Activated naive CD8-positive, alpha-beta T cell treated with anti-CD3 and anti-CD28 coated beads for 36 hours (primary cell): ENCODE measurements around the gene NANOS2. TPM values are rescaled to one million over a fixed set of nuclear protein-coding genes. Genes with fewer than 3 reads are reported as not detected.
"Not testable (repeated sequence)": the region's sequence is repeated elsewhere in the genome, so short reads cannot be mapped to it uniquely, and the experiment has no call there.

Experiments used
- DNase-seq: peaks from one replicate; pipeline ENCODE4 v3.0.0; 2021
- H3K27ac Mint-ChIP-seq: one replicate; pipeline ENCODE4 v1.8.0; 2022; ENCODE audit warnings: mild to moderate bottlenecking, moderate library complexity, mixed read lengths
- H3K27me3 Mint-ChIP-seq: one replicate; pipeline ENCODE4 v1.8.0; 2022; ENCODE audit warnings: mild to moderate bottlenecking, mixed read lengths
- H3K36me3 Mint-ChIP-seq: one replicate; pipeline ENCODE4 v1.8.0; 2021; ENCODE audit warnings: mild to moderate bottlenecking, mixed read lengths
- H3K4me1 Mint-ChIP-seq: one replicate; pipeline ENCODE4 v1.8.0; 2021; ENCODE audit warnings: mixed read lengths
- H3K4me3 Mint-ChIP-seq: one replicate; pipeline ENCODE4 v1.8.0; 2022; ENCODE audit warnings: mild to moderate bottlenecking, moderate library complexity, mixed read lengths
- H3K9me3 Mint-ChIP-seq: one replicate; pipeline ENCODE4 v1.8.0; 2022; ENCODE audit warnings: mixed read lengths
- total RNA-seq, 2 experiments: library from RNA; stranded (reverse); gene quantifications; one replicate each; pipeline ENCODE4 v1.2.3, GENCODE V29; 2021

The NANOS2 gene
- total RNA-seq, 2 experiments from 2014 or later, result not detected

- H3K4me3 Mint-ChIP-seq, result no peak overlapping the region
- H3K27ac Mint-ChIP-seq, result no peak overlapping the region
- no peaks in the 10 kb centered on the region for H3K9me3 Mint-ChIP-seq
- peaks cover 33% of the 10 kb centered on the region for H3K27me3 Mint-ChIP-seq
- no peak for DNase-seq
- no peaks in the 10 kb centered on the region for H3K4me1 Mint-ChIP-seq
- H3K36me3 Mint-ChIP-seq, result no peaks in the 10 kb centered on the region
Observed at GRCh38 chr19:45908956-45909355, 5.6 kb downstream of the NANOS2 start.

DNA sequence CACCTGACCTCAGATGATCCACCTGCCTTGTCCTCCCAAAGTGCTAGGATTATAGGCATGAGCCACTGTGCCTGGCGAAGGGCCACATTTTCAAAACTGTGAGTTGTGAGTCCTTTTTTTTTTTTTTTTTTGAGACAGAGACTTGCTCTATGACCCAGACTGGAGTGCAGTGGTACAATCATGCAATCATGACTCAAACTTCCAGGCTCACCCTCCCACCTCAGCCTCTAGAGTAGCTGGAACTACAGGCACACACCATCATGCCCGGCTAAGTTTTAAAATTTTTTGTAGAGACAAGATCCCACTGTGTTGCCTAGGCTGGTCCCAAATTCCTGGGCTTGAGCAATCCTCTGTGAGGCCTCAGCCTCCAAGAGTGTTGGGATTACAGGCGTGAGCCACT lies 8.4 kb downstream of the NANOS2 start:
- no peaks in the 10 kb centered on the region for H3K9me3 Mint-ChIP-seq
- DNase-seq, result no peak
- no peak overlapping the region for H3K27ac Mint-ChIP-seq
- no peaks in the 10 kb centered on the region for H3K36me3 Mint-ChIP-seq
- H3K4me3 Mint-ChIP-seq, result no peak overlapping the region
- H3K27me3 Mint-ChIP-seq, result peaks cover 14% of the 10 kb centered on the region
- H3K4me1 Mint-ChIP-seq, result peaks cover 5% of the 10 kb centered on the region

GRCh38 chr19:45905011-45905410 lies 9.6 kb downstream of the NANOS2 start:
- H3K4me3 Mint-ChIP-seq, result no peak overlapping the region
- H3K36me3 Mint-ChIP-seq, result peaks cover 1% of the 10 kb centered on the region
- DNase-seq, result no peak
- peaks cover 4% of the 10 kb centered on the region for H3K27me3 Mint-ChIP-seq
- H3K9me3 Mint-ChIP-seq, result no peaks in the 10 kb centered on the region
- H3K27ac Mint-ChIP-seq, result no peak overlapping the region
- H3K4me1 Mint-ChIP-seq, result peaks cover 11% of the 10 kb centered on the region

- Mint-ChIP-seq H3K4me1 (peaks cover 11% of the 10 kb centered on the region), H3K9me3 (no peaks in the 10 kb centered on the region), H3K4me3 (peak overlapping the region; percentile 91), H3K36me3 (peaks cover 1% of the 10 kb centered on the region), H3K27ac (peak overlapping the region; percentile 74), H3K27me3 (no peaks in the 10 kb centered on the region)
- peak; percentile 99 for DNase-seq
Observed at GRCh38 chr19:45902651-45903625, 11.6 kb downstream of the NANOS2 start.

DNA sequence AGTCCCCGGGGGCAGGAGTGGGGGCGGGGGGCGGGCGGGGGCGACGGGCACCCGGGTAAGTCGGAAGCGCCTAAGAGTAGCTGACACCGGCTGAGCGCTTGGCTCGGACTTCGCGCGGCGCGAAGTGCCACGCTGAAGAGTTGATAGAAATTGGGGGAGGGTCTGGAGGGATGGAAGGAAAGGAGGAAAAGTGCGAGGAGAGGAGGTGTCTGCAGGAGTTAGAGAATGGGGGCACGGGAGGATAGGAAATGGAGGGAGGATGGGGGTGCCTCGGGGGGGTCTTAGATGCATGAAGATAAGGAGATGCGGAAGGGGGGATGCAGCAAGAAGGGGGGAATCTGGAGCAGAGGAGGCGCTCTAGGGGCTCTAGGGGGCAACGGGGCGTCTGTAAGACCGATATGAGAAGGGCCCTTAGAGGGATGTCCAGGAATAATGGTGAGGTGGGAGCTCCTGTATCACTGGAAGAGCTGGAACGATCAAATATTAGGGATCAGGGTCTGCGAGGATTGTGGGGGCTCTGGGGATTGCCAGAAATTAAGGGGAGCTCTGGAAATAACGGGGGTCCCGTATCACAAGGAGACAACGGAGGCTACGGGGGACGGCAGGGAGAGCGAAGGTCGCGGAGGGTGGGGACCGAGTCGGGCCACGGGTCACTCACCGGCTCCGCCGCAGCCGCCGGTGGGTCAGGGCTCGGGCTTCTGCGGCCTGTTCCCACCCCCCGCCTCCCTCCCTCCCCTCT lies 12.5 kb downstream of the NANOS2 start, which contains the start of gene MYPOP:
TSS of gene MYPOP (minus strand) at position 702 of the 739 bp plus-strand sequence. CDS start 840 bp downstream, outside the sequence.
- peaks cover 11% of the 10 kb centered on the region for H3K4me1 Mint-ChIP-seq
- peaks cover 1% of the 10 kb centered on the region for H3K36me3 Mint-ChIP-seq
- H3K27ac Mint-ChIP-seq, result peak within 1 kb of the TSS; percentile 74
- H3K9me3 Mint-ChIP-seq, result no peaks in the 10 kb centered on the region
- DNase-seq, result no peak
- H3K4me3 Mint-ChIP-seq, result peak within 1 kb of the TSS; percentile 91
- no peaks in the 10 kb centered on the region for H3K27me3 Mint-ChIP-seq

GRCh38 chr19:45901432-45901911 lies 13.1 kb downstream of the NANOS2 start:
- DNase-seq, result peak; percentile 55
- Mint-ChIP-seq H3K36me3 (peaks cover 1% of the 10 kb centered on the region), H3K9me3 (no peaks in the 10 kb centered on the region), H3K4me3 (peak overlapping the region; percentile 43), H3K4me1 (peaks cover 11% of the 10 kb centered on the region), H3K27me3 (no peaks in the 10 kb centered on the region), H3K27ac (no peak overlapping the region)

DNA sequence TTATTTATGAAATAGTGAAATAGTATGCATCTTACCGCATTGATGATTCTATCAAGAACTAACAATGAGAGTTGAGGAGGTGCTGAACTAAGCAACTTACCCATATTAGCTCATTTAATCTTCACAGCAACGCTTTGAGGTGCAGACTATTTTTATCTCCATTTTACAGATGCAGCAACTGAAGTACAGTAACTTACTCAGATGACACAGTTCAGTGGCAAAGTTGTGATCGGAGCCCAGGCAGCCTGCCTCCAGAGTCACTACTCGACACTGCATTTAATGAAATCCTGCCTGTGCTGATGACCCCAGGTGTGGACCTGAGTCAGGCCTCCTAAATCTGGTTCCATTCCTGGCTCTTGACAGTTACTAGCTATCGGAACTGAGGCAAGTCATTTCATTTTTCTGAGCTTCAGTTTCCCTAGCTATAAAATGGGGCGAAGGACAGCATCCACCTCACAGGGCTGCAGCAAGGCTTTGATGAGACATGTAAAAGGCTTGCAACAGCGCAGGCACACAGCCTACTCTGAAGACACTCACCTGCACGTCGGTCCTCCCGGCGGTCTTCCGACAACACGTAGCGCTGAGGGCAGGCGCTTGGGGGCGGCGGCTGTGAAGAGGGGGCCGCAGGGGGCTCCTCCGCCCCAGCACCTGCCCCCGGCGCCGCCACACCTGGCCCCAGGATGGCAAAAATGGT lies 13.7 kb downstream of the NANOS2 start:
- Mint-ChIP-seq H3K4me3 (peak overlapping the region; percentile 37), H3K4me1 (peaks cover 11% of the 10 kb centered on the region), H3K27ac (no peak overlapping the region), H3K9me3 (no peaks in the 10 kb centered on the region), H3K36me3 (peaks cover 1% of the 10 kb centered on the region), H3K27me3 (no peaks in the 10 kb centered on the region)
- DNase-seq, result no peak

- DNase-seq, result no peak
- Mint-ChIP-seq H3K4me3 (no peak overlapping the region), H3K27me3 (no peaks in the 10 kb centered on the region), H3K9me3 (no peaks in the 10 kb centered on the region), H3K27ac (no peak overlapping the region), H3K36me3 (peaks cover 6% of the 10 kb centered on the region), H3K4me1 (peaks cover 11% of the 10 kb centered on the region)
Observed at GRCh38 chr19:45899919-45900589, 14.5 kb downstream of the NANOS2 start.

- H3K27me3 Mint-ChIP-seq, result no peaks in the 10 kb centered on the region
- no peaks in the 10 kb centered on the region for H3K9me3 Mint-ChIP-seq
- no peak overlapping the region for H3K4me3 Mint-ChIP-seq
Observed at GRCh38 chr19:45899253-45899652, 15.3 kb downstream of the NANOS2 start.

DNA sequence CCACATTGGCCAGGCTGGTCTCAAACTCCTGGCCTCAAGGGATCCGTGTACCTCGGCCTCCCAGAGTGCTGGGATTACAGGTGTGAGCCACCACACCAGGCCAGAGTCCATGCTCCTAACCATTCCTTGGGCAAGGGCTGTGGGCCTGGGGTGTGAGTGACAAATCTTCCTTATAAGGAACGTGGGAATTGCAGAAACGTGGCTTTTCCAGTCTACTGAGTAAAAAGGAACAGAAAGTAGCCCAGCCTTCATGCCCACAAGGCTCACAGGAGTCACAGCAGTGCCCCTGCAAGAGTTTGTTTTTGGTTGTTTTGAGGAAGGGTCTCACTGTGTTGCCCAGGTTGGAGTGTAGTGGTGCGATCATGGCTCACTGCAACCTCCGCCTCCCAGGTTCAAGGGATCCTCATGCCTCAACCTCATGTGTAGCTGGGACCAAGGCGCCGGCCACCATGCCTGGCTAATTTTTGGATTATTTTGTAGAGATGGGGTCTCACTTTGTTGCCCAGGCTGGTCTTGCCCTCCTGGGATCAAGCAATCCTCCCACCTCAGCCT lies 17.2 kb downstream of the NANOS2 start:
- no peak overlapping the region for H3K4me3 Mint-ChIP-seq
- H3K36me3 Mint-ChIP-seq, result peaks cover 7% of the 10 kb centered on the region
- H3K27ac Mint-ChIP-seq, result no peak overlapping the region
- DNase-seq, result no peak
- H3K9me3 Mint-ChIP-seq, result no peaks in the 10 kb centered on the region
- H3K4me1 Mint-ChIP-seq, result peaks cover 11% of the 10 kb centered on the region
- no peaks in the 10 kb centered on the region for H3K27me3 Mint-ChIP-seq

More at GRCh38 chr19:45899253-45899652, 15.3 kb downstream of the NANOS2 start:
- peaks cover 11% of the 10 kb centered on the region for H3K4me1 Mint-ChIP-seq
- DNase-seq, result no peak
- H3K27ac Mint-ChIP-seq, result no peak overlapping the region
- H3K36me3 Mint-ChIP-seq, result peaks cover 7% of the 10 kb centered on the region

GRCh38 chr19:45895983-45896599 lies 18.5 kb downstream of the NANOS2 start:
- not testable (repeated sequence) for H3K4me1 Mint-ChIP-seq, DNase-seq, H3K36me3 Mint-ChIP-seq, H3K4me3 Mint-ChIP-seq, H3K9me3 Mint-ChIP-seq, H3K27ac Mint-ChIP-seq, H3K27me3 Mint-ChIP-seq

DNA sequence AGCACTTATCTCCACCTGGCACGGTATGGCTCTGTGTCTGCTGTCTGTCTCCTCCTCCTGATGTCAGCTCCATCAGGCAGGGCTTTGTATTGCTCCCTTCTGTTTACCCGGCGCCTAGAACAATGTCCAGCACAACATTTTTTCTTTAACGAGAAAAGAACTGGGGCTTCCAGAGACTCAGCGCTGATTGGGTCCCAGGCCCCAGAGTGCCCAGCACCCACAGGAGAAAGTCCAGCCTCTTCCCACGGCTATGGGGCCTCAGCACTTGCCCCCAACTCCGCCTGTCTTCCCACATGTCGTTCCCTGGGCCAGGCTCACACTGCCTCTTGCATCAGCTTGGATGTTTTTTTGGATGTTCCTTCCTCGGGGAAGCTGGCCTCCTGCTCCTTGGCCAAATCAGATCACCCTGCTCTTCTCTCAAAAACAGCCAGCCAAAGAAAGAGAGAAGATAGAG lies 19.0 kb downstream of the NANOS2 start:
- Mint-ChIP-seq H3K4me3 (no peak overlapping the region), H3K27ac (peak overlapping the region; percentile 35), H3K4me1 (peaks cover 5% of the 10 kb centered on the region), H3K27me3 (no peaks in the 10 kb centered on the region), H3K36me3 (peaks cover 7% of the 10 kb centered on the region), H3K9me3 (no peaks in the 10 kb centered on the region)
- DNase-seq, result no peak

DNA sequence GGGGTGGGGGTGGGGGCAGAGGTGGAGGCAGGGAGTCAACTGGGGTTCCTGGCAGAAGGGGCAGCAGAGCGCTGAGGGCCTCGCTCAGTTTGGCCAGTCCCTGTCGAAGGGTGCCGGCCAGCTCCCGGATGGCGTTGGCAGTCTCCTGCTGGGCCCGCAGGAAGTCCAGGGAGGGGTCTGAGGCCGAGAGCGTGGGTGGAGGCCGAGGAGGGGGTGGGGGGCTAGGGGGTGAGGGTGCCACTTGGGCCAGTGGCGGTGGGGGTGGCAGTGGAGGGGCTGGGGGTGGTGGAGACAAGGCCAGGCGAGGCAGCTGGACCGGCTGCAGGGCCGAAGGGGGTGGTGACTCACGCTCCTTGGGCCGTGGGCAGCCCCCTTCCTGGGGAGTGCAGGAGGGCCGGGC lies 23.7 kb downstream of the NANOS2 start:
- no peak for DNase-seq
- H3K4me1 Mint-ChIP-seq, result peaks cover 6% of the 10 kb centered on the region
- no peak overlapping the region for H3K27ac Mint-ChIP-seq
- H3K36me3 Mint-ChIP-seq, result peaks cover 6% of the 10 kb centered on the region
- H3K4me3 Mint-ChIP-seq, result no peak overlapping the region
- no peaks in the 10 kb centered on the region for H3K27me3 Mint-ChIP-seq
- H3K9me3 Mint-ChIP-seq, result no peaks in the 10 kb centered on the region
